Measurements from ENCODE around the gene SCRT2.

- TF ChIP-seq POLR2AphosphoS5 (IDR thresholded peaks at IDR 0.05) (no peak), POLR2A (IDR thresholded peaks at IDR 0.05) (no peak), CTCF (IDR thresholded peaks at IDR 0.05) (no peak), EP300 (IDR thresholded peaks at IDR 0.05) (no peak)
Observed at GRCh38 chr20:694496-694895, 18.9 kb upstream of the SCRT2 start.

All from sigmoid colon (tissue), 4 donors.